RPMI8226 (cell line): ENCODE measurements around the gene RPTOR.

Source experiments
- DNase-seq: peaks from one replicate; pipeline ENCODE4 v3.0.0-alpha.2; 2015

Gene RPTOR

GRCh38 chr17:80593181-80593580 is 48.5 kb downstream of the RPTOR start:
- DNase-seq: no peak

- DNase-seq: no peak
Measured at GRCh38 chr17:80594431-80595269, 50.0 kb downstream of the RPTOR start.

GRCh38 chr17:80596760-80597608 is 52.3 kb downstream of the RPTOR start:
- DNase-seq: no peak

- DNase-seq: no peak
Measured at GRCh38 chr17:80598813-80599545, 54.3 kb downstream of the RPTOR start.

- no peak for DNase-seq
Measured at GRCh38 chr17:80599546-80600305, 55.1 kb downstream of the RPTOR start.

GRCh38 chr17:80601146-80601545 is 56.5 kb downstream of the RPTOR start:
- no peak for DNase-seq

- no peak for DNase-seq
Measured at GRCh38 chr17:80603396-80603795, 58.8 kb downstream of the RPTOR start.

GRCh38 chr17:80604009-80604669 is 59.5 kb downstream of the RPTOR start:
- DNase-seq: no peak

GRCh38 chr17:80604670-80605010 is 60.0 kb downstream of the RPTOR start:
- DNase-seq: no peak

- no peak for DNase-seq
Measured at GRCh38 chr17:80605326-80606066, 60.9 kb downstream of the RPTOR start.

- DNase-seq: no peak
Measured at GRCh38 chr17:80608326-80608725, 63.7 kb downstream of the RPTOR start.

- no peak for DNase-seq
Measured at GRCh38 chr17:80609757-80610156, 65.1 kb downstream of the RPTOR start.

- DNase-seq: no peak
Measured at GRCh38 chr17:80611816-80612215, 67.2 kb downstream of the RPTOR start.

- DNase-seq: no peak
Measured at GRCh38 chr17:80612997-80613731, 68.5 kb downstream of the RPTOR start.

GRCh38 chr17:80613732-80614071 is 69.1 kb downstream of the RPTOR start:
- DNase-seq: no peak

- DNase-seq: no peak
Measured at GRCh38 chr17:80614332-80615047, 69.9 kb downstream of the RPTOR start.

- DNase-seq: no peak
Measured at GRCh38 chr17:80615376-80615775, 70.7 kb downstream of the RPTOR start.

- DNase-seq: no peak
Measured at GRCh38 chr17:80616705-80617104, 72.1 kb downstream of the RPTOR start.

- no peak for DNase-seq
Measured at GRCh38 chr17:80618304-80618703, 73.7 kb downstream of the RPTOR start.
